ENCODE data around the gene PKP2. TPM values are rescaled to one million over a fixed set of nuclear protein-coding genes. Genes with fewer than 3 reads are reported as not detected.
"Not testable (repeated sequence)": the region's sequence is repeated elsewhere in the genome, so short reads cannot be mapped to it uniquely, and the experiment has no call there.

The PKP2 gene
- total RNA-seq, 1 donor from 2014 or later = 428 TPM

- intact Hi-C loops (cut with micrococcal nuclease) = no loop called here
- H3K27ac ChIP-seq (replicated peaks) = peak overlapping the region; percentile 91
- no peak for DNase-seq
- TF ChIP-seq, protein P1, sequence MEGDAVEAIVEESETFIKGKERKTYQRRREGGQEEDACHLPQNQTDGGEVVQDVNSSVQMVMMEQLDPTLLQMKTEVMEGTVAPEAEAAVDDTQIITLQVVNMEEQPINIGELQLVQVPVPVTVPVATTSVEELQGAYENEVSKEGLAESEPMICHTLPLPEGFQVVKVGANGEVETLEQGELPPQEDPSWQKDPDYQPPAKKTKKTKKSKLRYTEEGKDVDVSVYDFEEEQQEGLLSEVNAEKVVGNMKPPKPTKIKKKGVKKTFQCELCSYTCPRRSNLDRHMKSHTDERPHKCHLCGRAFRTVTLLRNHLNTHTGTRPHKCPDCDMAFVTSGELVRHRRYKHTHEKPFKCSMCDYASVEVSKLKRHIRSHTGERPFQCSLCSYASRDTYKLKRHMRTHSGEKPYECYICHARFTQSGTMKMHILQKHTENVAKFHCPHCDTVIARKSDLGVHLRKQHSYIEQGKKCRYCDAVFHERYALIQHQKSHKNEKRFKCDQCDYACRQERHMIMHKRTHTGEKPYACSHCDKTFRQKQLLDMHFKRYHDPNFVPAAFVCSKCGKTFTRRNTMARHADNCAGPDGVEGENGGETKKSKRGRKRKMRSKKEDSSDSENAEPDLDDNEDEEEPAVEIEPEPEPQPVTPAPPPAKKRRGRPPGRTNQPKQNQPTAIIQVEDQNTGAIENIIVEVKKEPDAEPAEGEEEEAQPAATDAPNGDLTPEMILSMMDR (IDR thresholded peaks at IDR 0.05; ENCODE audit: borderline replicate concordance) = no peak
- H3K36me3 ChIP-seq = no peaks in the 10 kb centered on the region
- peaks cover 18% of the 10 kb centered on the region for H3K4me1 ChIP-seq
- H3K27me3 ChIP-seq (ENCODE audit: low read depth) = peaks cover 39% of the 10 kb centered on the region
- no peaks in the 10 kb centered on the region for H3K9me3 ChIP-seq (replicated peaks)
- peak overlapping the region; percentile 81 for H3K4me3 ChIP-seq
Measured at GRCh38 chr12:32894566-32894965, 2.0 kb downstream of the PKP2 start.

DNA sequence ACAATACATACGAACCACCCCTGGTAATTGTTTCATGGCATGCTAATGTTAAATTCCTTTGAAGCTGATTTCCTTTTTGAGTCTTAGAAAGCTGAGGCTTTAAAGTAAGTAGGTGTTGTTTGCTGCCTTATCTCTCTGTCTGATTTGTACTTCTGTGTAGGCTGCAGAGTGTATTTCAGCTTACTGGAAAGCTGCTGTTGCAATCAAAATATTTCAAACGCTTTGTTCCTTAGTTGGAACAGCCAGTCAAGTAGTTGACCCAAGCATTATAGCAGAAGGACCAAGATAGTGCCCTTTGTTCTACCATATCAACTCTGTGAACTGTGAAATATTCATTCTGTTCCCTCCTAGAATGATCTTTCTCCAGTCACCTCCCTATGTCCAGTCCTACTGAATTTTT is 3.1 kb downstream of the PKP2 start:
- intact Hi-C loops (cut with micrococcal nuclease) = no loop called here
- Histone ChIP-seq H3K9me3 (replicated peaks) (no peaks in the 10 kb centered on the region), H3K4me1 (peaks cover 29% of the 10 kb centered on the region), H3K36me3 (no peaks in the 10 kb centered on the region), H3K27ac (replicated peaks) (peak overlapping the region; percentile 91), H3K4me3 (peak overlapping the region; percentile 81), H3K27me3 (ENCODE audit: low read depth) (peaks cover 39% of the 10 kb centered on the region)
- TF ChIP-seq, protein P1 (IDR thresholded peaks at IDR 0.05; ENCODE audit: borderline replicate concordance) = no peak
- no peak for DNase-seq

- Histone ChIP-seq H3K27ac (replicated peaks) (peak overlapping the region; percentile 91), H3K4me3 (peak overlapping the region; percentile 81)
- intact Hi-C loops (cut with micrococcal nuclease) = no loop called here
Measured at GRCh38 chr12:32893043-32893442, 3.5 kb downstream of the PKP2 start.

GRCh38 chr12:32892369-32892768 is 4.2 kb downstream of the PKP2 start:
- intact Hi-C loops (cut with micrococcal nuclease); DNase-seq; H3K36me3 ChIP-seq; H3K9me3 ChIP-seq (replicated peaks): not testable (repeated sequence)
- H3K27ac ChIP-seq (replicated peaks) = peak overlapping the region; percentile 91
- peaks cover 39% of the 10 kb centered on the region for H3K4me1 ChIP-seq
- H3K27me3 ChIP-seq (ENCODE audit: low read depth) = peaks cover 39% of the 10 kb centered on the region
- peak overlapping the region; percentile 81 for H3K4me3 ChIP-seq

More at GRCh38 chr12:32893043-32893442, 3.5 kb downstream of the PKP2 start:
- Histone ChIP-seq H3K36me3 (no peaks in the 10 kb centered on the region), H3K4me1 (peaks cover 32% of the 10 kb centered on the region), H3K27me3 (ENCODE audit: low read depth) (peaks cover 39% of the 10 kb centered on the region), H3K9me3 (replicated peaks) (no peaks in the 10 kb centered on the region)
- no peak for DNase-seq
- TF ChIP-seq, protein P1 (IDR thresholded peaks at IDR 0.05; ENCODE audit: borderline replicate concordance) = no peak

DNA sequence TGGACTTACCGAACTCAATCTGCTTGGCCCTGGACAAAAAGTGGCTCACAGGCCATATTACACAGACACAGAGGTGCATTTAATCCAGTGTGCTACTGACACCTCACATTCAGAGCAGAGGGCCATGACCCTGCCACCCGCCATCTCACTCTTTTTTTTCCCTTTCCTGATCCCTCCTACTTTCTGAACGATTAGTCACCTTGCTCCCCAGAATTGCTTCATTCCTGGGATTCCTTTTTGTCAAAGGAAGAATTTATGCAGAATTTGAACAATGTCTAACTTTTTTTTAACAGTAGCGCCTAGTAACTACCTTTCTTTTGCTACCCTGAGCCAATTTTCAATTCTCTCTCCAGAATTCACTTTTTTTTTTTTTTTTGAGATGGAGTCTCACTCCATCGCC is 4.6 kb downstream of the PKP2 start:
- intact Hi-C loops (cut with micrococcal nuclease) = no loop called here
- Histone ChIP-seq H3K36me3 (no peaks in the 10 kb centered on the region), H3K27me3 (ENCODE audit: low read depth) (peaks cover 37% of the 10 kb centered on the region), H3K4me1 (peaks cover 38% of the 10 kb centered on the region), H3K4me3 (peak overlapping the region; percentile 81), H3K27ac (replicated peaks) (peak overlapping the region; percentile 91), H3K9me3 (replicated peaks) (no peaks in the 10 kb centered on the region)
- TF ChIP-seq, protein P1 (IDR thresholded peaks at IDR 0.05; ENCODE audit: borderline replicate concordance) = no peak
- no peak for DNase-seq

GRCh38 chr12:32891526-32891925 is 5.1 kb downstream of the PKP2 start:
- no peaks in the 10 kb centered on the region for H3K9me3 ChIP-seq (replicated peaks)
- H3K27ac ChIP-seq (replicated peaks) = peak overlapping the region; percentile 91
- intact Hi-C loops (cut with micrococcal nuclease) = no loop called here
- DNase-seq = no peak
- H3K4me3 ChIP-seq = peak overlapping the region; percentile 81
- H3K27me3 ChIP-seq (ENCODE audit: low read depth) = peaks cover 33% of the 10 kb centered on the region
- no peaks in the 10 kb centered on the region for H3K36me3 ChIP-seq
- TF ChIP-seq, protein P1 (IDR thresholded peaks at IDR 0.05; ENCODE audit: borderline replicate concordance) = no peak
- H3K4me1 ChIP-seq = peaks cover 40% of the 10 kb centered on the region
